DMS153 (cell line): ENCODE measurements around the gene MTSS2.

Source experiments
- DNase-seq: peaks from one replicate; lab custom pipeline; 2025; lab: John Stamatoyannopoulos, UW

Gene MTSS2

DNA sequence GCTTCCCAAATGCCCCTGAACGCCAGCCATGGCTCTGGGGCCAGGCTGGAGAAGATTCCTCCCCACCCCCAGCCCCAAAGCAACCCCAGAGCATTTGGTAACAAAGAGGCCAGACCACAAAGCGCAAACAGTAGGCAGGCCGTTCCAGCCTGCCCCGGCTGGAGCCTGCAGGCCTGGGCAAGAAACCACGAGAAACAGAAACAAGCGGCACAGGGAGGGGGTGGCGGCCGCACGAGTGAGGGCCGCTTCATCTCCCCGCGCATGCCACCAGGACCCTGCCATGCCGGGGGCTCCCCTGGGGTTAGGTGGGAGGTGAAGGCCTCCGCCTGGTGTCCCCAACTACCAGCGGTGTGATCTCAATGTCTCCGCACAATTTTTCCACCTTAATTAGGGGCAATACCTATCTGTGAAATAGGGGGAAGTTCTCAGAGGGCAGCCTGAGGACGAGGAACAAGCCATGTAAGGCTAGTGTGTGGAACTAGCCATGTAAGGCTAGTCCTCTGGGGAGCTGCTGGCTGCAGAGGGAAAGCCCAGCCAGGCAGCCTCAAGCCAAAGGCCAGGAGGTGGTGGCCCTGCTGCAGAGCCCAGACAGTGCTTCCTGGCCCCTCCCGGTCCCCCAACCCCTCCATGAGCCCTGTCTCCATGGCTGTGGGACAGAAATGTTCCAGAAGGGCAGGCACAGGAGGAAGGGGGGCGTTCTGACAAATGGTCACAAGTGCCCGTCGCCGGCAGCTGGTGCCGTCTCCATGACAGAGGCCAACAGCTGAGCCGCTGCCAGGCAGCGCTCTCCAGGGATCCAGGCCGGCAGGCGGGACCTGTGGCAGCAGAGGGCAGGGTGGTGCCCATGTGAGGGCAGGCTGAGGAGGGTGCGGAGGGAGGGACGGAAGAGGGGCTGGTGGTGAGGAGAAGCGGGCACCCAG is 14.5 kb upstream of the MTSS2 start:
- peak; percentile 74 for DNase-seq

DNA sequence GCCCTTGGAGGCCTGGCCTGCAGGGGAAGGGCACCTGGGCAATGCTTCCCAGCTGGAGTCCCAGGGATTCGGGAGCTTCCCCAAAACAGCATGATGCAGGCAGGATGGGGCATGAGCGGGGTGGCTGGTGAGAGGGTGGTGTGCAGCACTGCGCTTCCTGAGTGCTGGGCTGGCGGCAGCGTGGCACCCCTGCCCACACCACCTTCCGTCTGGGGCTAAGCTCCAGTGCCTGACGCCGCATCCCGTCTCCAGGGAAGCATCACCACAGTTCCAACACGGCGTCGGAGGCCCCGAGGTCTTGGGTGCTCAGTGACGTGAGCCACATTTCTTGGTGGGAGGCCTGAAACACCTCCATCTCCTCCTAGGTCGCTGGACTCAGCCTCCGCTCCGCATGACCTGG is 13.8 kb upstream of the MTSS2 start:
- DNase-seq, result no peak

DNA sequence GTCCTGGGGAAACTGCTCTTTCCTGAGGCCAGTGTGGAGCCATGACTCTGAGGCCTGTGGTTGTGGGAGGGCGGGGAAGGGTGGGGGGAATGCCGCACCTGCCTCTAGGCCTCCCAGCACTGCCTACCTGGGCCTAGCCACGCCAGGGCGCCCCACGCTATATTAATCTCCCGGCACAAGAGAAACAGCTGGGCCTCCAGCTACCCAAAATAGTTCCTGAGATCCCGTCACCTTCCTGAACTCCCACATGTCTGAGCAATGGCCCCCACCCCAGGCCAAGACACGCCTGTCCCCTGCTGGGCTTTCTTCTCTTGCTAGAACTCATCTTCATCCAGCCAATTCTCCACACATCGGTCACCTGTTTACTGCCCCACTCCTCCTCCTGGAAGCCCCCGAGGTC is 13.0 kb upstream of the MTSS2 start:
- DNase-seq, result no peak

DNA sequence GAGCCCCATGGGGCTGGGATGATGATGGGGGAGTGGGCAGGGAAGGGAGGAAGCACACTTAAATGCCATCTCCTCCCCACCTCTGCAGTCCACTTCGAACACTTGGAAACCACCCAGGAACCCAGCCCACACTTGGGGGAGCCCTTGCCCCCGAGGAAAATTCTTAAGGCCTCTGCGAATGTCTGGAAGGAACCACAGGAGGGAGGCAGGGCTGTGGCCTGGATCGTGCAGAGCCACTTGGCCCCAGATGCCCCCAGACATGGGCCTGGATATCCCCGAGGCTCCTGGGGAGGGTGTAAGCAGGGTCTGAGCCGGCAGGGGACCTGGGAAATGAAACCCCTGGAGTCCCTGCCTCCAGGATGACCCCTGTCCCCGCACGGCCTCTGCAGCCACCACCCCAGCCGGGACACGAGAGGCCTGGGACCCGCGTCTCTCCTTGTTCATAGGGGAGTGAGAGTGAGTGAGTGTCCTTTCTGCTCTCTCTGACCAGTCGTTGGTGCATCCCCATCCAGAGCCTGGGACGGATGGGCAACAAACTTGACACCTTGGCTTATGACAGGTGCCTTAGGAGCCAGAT is 11.8 kb upstream of the MTSS2 start:
- DNase-seq, result no peak

DNA sequence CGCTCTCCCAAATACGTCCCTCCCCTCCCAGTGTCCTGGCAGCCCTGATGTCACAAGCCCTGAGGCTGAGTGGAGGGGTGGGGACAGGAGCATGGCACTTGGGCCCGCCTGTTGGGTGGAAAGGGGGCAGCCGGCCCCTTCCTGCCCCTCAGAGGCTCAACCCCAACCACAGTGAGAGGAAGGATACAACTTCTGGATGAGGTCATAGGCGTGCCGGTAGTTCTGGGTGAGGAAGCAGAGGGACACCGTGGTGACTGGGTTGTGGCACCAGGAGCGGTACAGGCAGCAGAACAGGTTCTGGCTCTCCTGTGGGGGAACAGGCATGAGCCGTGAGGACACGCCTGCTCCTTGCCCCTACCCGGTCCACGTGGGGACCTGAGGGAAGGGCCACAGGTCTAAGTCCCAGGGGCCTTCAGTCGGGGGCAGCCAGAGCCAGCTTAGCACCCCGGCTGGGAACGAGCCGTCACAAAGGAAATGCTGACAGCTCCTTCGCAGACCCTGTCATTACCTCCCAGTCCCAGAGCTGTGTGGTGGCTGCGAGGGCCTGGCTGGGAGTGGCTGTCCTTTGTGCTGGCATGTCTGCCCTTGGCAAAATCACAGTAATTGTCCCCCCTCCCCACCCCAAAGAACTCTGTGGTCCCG is 11.2 kb upstream of the MTSS2 start:
- no peak for DNase-seq

DNA sequence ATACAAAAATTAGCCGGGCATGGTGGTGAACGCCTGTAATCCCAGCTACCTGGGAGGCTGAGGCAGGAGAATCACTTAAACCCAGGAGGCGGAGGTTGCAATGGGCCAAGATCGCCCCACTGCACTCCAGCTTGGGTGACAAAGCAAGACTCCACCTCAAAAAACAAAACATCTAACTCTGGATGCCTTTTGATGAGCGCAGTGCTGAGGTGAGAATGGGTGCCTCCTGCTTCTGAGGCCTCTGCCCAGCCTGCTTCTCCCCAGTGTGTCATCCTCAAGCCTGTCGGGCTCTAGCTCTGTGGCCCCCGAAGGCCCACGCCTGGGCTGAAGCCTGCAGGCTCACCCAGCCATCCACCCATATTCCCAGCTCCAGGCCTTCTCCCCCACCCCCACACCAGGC is 10.5 kb upstream of the MTSS2 start:
- no peak for DNase-seq

DNA sequence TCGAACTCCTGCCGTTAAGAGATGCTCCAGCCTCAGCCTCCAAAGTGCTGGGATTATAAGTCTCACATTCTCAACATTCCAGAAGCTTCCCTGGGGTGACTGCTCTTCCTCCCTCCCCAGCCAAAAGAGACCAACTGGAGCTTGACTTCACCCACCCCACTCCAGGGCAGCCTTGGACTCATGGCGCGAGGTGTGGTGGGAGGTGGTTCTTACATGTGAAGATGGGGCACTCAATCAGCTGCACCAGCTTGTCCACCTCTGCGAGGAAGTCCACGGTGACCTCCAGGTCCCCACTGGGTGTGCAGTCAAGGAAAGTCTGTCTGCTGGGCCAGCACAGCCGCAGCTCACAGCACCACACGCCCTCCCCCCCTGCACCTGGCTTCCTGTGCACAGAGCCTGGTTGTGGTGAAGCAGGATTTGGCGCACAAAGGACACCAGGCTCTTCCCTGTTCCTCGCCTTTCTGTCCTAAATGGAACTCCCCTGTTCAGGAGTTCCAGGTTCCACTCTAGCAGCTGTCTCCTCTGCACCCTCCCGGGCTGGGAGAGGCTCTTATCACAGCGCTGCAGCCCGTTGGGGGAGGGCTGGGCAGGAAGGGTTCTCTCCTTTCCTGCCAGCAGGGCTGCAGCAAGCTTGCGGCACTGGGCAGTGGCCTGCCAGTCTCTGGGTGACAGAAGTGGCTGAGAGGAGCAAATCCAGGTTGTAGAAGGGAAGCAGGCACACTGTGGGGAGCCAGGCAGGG is 9.6 kb upstream of the MTSS2 start:
- DNase-seq, result peak; percentile 86

DNA sequence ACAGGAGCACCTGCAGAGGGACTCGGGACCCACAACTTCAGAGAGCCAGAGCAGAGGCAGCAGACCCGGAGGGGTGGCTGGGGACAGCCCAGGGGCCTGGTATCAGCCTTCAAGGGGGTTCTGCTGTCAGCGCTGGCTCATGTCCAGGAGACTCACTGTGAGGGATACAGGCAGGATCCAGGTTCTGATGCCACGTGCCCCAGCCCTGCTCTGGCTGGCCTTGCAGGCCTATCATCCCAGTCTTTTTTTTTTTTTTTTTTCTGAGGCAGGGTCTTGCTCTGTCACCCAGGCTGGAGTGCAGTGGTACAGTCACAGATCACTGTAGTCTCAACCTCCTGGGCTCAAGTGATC is 9.0 kb upstream of the MTSS2 start:
- DNase-seq, result no peak

DNA sequence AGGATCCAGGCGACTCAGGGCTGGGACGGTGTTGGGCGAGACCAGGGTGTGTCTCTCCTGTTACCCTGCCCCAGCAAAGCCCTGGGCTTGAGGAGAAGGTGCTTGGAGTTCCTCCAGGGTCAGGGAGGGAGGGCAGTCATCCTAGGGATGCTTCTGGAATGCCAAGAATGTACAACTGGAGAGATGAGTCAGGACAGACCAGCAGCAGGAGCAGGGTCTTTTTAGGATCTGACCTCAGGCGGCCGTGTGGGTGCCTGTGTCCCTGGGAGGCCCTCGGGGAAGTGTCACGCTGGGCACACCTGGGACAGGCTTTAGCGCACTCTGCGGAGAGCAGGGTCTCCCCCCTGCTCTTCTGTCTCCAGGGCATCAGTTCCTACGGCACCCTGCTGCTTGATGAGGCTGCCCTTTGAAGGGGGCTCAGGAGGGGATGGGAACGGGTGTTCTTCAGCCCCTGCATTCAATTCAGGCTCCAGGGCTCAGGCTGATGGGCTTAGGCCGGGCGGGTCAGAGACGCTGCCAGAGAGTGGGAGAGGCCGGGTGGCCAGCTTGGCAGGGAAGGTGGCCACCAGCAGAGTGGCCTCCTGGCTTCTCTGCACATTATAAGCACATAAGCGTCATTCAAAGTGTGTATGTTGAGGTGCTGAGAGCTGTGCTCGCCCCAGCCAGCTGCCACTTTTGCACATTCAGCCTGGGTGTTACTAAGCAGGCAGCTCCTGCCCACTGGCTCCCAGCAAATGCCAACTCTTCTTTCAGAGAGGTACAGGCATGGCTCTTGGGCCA is 8.4 kb upstream of the MTSS2 start:
- DNase-seq, result no peak

DNA sequence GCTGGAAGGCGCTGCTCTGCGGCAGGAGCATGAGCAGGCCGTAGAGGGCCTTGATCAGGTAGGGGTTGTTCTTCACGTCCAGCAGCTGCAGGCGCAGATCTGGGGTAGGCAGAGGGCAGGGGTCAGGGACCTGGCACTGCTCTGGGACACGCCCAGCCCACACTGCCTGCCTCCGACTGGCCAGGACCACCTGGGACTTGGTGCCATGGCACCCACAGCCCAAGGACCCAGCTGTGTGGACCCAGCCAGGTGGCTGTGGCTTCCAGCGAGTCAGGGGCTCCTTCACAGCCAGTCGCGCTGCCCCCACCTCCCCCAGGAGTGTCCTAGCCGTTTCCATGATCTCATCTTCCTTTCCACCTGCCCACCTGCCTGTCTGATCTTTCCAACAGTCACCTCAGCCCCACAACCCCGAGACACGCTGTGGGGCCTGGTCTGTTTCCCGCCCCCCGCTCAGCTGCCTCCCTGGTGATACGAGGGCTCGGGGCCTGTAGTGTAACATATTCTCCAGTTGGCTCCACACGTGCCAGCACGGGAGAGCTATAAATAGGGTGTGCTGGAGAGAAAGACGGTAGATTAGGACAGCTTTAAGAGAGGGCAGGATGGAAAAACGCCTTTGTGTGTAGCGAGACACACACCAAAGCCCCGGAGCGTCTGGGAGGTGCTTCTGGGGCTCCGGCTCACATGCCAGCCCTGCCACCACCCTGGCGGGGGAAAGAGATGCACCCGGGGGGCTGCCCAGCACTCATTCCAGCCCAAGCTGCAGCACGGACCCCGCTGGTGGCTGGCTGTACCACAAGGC is 7.2 kb upstream of the MTSS2 start:
- DNase-seq, result no peak

DNA sequence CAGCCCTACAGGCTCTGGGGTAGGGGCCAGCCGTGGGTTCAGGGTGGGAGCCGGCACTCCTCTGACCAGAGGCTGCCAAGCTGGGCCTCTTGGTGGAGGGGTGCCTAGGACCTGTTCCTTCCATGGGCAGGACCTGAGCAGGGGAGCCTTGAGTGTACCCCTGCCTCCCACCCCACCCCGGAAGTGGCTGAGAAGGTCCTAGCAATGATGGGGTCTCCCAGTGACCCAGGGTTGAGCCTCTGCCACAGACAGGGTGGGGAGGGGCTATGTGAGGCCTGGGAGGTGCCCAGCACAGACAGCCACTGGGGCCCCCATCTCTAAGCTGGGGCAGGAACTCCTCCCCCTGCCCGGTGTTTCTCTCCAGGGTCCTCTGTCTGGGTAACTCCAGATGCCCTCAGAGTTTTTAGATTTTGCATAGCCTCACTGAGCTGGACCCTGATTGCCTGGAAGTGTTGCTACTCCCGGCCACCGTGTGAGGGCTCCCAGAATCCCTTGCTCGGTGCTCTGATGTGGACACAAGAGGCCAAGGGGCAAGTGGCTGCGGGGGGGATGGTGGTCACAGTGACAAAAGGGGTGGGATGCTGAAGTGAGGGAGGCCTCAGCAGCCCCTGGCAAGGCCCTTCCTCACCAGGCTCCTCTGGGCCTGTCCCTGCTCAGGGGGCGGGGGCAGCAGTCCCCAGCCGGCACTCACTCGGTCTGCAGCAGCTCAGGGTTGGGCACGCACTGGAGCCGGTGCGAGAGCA is 6.4 kb upstream of the MTSS2 start:
- no peak for DNase-seq

DNA sequence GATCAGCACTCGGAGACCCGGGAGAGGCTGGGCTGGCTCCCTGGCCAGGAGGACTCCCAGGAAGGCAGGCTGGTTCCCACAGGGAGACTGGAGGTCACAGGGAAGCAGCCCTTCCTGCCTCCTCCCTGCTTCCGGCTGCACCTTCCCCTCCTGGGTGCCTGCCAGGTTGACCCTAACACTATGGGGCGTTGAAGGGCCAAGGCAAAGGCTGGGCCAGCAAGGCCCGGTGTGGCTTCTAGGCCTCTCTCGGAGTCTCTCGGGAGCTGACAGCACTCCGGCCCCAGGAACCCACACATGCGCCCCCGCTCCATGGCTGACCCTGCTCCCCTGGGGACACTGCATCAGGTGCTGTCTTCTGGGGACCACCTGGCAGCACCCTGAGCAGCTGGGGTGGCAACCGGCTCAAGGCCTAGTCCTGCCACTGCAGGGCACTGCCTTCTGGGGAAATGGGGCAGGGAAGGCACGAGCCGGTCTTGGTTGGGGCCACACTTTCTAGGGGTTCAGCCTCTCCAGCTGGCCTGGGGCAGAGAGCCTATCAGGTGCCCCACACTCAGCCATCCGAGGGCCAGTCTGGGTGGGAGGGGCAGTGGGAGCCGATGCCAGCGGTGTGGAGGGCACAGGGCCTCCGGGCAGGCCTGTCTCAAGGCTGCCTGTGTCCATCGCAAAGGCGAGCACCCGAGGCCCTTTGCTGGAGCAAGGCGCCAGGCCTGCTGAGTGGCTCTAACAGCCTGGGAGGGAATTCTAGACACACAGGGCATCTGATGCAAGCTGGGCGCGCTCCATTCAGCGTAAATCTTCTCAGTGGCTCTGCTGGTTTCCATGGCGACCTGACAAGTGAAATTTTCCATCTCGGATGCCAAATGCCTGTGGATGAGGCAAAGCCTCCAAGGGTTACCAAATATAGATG is 5.6 kb upstream of the MTSS2 start:
- DNase-seq, result no peak

DNA sequence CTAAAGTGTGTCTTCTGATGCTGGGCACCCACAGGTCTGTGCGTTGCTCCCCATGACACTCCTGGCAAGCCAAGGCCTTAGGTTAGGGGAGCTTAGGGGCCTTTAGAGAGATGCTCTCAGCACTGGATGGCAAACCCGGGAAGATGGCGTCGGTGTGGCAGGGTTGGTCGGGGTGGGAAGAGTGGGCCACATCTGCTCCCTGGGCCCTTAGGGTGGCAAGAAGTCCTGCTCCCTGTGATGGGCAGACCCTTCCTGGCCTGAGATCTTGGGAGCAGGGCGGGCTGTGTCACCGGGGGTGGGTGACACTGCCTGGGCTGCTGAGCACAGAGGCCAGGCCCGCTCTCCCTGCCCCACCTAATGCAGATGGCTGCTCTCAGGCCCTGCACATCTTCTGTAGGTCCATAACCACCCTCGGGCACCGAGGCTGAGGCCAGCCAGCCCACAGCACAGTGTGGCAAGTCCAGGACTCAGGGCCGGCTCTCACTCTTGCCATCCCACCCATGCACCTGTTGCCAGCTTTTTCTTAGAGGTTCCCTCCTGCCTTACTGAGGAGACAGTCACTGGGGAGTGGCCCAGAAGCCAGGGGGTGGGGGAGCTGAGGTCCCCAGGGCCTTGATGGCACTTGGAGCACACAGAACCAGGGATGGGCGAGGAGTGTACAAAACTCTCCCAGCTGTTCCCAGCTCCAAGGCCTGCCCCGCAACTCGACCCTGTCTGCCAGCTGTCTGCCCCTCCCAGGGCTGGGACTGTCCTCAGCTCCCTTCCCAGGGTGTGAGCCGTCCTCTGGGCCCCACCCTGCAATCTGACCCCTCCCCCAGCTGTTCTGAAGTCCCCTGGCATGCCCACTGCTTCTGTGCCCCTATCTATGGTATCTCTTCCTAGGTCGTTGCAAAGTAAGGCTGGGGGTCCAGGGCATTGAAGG is 4.4 kb upstream of the MTSS2 start:
- no peak for DNase-seq

DNA sequence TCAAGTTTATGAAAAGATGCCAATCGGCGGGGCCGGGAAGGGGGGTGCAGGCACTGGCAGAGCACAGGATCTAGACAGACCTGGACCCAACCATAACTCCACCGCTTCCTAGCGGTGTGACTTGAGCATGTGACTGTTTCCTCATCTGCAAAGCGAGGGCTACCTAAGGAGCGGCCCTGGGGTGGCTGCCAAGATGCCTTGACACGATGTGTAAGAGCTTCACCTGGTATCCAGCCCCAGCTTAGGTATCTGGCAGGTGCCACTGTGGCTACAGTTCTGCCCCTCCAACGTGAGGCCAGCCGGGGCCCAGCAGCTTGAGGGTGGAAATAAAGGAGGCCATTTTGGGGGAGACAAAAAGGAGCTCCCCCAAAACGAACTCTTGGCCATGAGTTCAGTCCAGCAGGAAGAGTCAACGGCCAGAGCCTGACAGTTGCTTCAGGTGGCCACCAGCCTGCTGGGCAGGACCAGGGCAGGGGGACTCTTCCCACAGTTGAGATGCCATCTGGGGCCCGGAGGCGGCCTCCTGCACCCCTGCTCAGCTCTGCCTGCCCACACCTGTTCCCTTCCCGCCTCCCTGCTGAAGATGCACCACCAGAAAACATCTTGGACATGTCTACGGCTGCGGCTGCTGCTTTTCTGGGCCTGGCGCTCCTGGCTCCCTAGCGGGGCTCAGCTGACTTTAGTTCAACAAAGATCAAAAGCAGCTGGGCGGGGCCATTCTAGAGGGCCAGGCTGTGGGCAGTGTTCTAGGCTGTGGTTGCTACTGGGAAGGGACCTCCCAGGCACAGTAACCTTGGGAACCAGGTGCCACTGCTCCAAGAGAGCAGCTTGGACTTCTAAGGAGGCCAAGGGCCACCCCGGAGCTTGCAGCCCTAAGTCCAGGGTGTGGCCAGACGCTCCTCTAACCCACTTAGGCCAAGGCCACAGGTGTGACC is 3.4 kb upstream of the MTSS2 start:
- peak; percentile 25 for DNase-seq

DNA sequence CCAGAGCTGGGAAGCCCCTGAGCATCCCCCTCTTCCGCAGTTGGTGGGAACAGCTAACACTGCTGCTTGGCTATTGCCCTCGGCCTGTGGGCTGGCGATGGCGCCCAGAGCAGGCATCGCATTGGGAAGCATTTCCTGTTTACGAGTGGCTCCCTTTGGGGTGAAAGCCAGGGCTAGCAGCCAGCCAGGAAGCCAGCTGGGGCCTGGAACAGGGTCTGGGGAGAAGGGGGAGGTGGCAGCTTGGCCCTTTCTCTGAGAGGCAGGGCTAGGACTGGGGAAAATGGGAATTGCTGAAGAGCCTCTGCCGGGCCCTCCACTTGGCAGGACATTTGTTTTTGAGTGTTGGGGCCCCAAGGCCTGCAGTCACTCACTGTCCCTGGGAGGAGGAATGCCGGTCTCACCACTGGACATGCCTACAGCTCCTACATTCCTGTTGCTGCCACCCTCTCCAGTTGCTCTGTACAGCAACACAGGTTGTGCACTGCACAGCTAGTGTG is 2.4 kb upstream of the MTSS2 start:
- DNase-seq, result peak; percentile 26

DNA sequence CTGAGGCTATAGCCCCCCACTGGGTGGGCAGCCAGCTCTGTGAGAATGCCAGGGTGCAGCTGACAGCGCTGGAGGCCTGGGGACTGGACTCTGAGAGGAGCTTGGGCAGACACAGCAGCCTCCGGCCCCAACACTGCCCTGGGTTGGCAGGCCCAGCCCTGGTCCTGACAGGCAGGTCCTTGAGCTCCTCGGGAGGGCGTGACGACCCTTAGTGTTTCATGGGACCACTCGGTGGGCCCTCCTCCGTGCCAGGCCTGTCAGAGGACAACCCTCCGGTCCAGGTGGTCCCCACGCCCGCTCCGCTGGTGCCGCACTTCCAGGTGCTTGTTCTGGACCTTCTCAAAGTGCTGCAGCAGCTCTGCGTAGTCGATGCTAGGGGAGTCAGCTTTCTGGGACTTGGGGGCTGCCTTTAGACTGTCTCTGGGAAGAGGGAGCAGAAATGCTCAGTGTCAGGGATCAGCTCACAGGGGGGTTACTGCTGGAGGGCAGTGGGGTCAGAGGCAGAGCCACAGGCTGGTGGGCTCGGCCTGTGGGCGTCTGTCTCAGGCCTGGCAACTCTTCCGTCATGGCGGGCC is 1.9 kb upstream of the MTSS2 start:
- no peak for DNase-seq
